ENCODE results near the gene C3orf62. TPM values are rescaled to one million over a fixed set of nuclear protein-coding genes. Genes with fewer than 3 reads are reported as not detected.
A peak's percentile ranks its signal among the peaks of the same experiment; 100 is the strongest.

Gene C3orf62
- total RNA-seq, 4 donors from 2014 or later: 5.9 to 9.0 (median 8.5) TPM

DNA sequence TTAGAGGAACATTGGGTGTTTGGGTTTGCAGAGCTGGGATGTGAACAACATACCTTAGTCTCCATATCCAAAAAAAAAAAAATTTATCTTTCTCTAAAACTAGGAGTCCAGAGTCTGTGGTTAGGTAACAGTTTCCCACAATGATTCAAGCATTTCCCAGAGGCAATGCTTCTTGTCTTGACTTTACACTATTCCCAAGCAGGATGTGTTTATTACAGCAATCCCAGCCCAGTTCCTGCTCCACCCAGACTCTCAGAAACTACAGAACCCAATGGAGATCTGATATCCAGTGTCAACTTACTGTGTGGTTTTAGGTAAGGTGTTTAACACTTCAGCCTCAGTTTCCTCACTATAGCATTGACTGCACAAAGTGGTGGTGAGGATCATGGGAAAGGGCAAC is 2.3 kb upstream of the C3orf62 start:
- H3K36me3 ChIP-seq: peaks cover 45% of the 10 kb centered on the region
- peak overlapping the region; percentile 22 for H3K27ac ChIP-seq
- no peak overlapping the region for H3K4me3 ChIP-seq
- H3K9me3 ChIP-seq: no peaks in the 10 kb centered on the region
- TF ChIP-seq EP300 (IDR thresholded peaks at IDR 0.05) (no peak), POLR2A (IDR thresholded peaks at IDR 0.05) (no peak), POLR2AphosphoS5 (IDR thresholded peaks at IDR 0.05) (no peak), CTCF (IDR thresholded peaks at IDR 0.05) (no peak)
- no peaks in the 10 kb centered on the region for H3K27me3 ChIP-seq
- no peak for DNase-seq (ENCODE audit: low spot score in 2 of 2)
- H3K4me1 ChIP-seq: peaks cover 40% of the 10 kb centered on the region

GRCh38 chr3:49278548-49278947 is 1.5 kb upstream of the C3orf62 start:
- Histone ChIP-seq H3K9me3 (no peaks in the 10 kb centered on the region), H3K4me1 (peaks cover 40% of the 10 kb centered on the region), H3K36me3 (peaks cover 37% of the 10 kb centered on the region), H3K27ac (peak overlapping the region; percentile 86), H3K4me3 (no peak overlapping the region), H3K27me3 (no peaks in the 10 kb centered on the region)
- TF ChIP-seq EP300 (IDR thresholded peaks at IDR 0.05) (no peak), POLR2A (IDR thresholded peaks at IDR 0.05) (no peak), CTCF (IDR thresholded peaks at IDR 0.05) (no peak), POLR2AphosphoS5 (IDR thresholded peaks at IDR 0.05) (no peak)
- WGBS: 54% methylated on average over 4 of the region's 4 CpGs
- DNase-seq (ENCODE audit: low spot score in 2 of 2): no peak

GRCh38 chr3:49277383-49277775 is 347 bp upstream of the C3orf62 start:
- H3K9me3 ChIP-seq: no peaks in the 10 kb centered on the region
- 14% methylated on average over 9 of the region's 9 CpGs for WGBS
- TF ChIP-seq CTCF (IDR thresholded peaks at IDR 0.05) (no peak), EP300 (IDR thresholded peaks at IDR 0.05) (no peak), POLR2A (IDR thresholded peaks at IDR 0.05) (no peak), POLR2AphosphoS5 (IDR thresholded peaks at IDR 0.05) (no peak)
- H3K36me3 ChIP-seq: peaks cover 27% of the 10 kb centered on the region
- peak overlapping the region; percentile 86 for H3K27ac ChIP-seq
- H3K4me3 ChIP-seq: peak overlapping the region; percentile 41
- peaks cover 40% of the 10 kb centered on the region for H3K4me1 ChIP-seq
- H3K27me3 ChIP-seq: no peaks in the 10 kb centered on the region
- no peak for DNase-seq (ENCODE audit: low spot score in 2 of 2)

- WGBS: 94% methylated on average over 11 of the region's 11 CpGs
- Histone ChIP-seq H3K9me3 (no peaks in the 10 kb centered on the region), H3K36me3 (peaks cover 7% of the 10 kb centered on the region), H3K27ac (no peak overlapping the region), H3K27me3 (no peaks in the 10 kb centered on the region), H3K4me1 (peaks cover 30% of the 10 kb centered on the region), H3K4me3 (no peak overlapping the region)
- DNase-seq (ENCODE audit: low spot score in 2 of 2): no peak
- TF ChIP-seq CTCF (IDR thresholded peaks at IDR 0.05): no peak
- TF ChIP-seq POLR2A (IDR thresholded peaks at IDR 0.05): no peak
- no peak for TF ChIP-seq POLR2AphosphoS5 (IDR thresholded peaks at IDR 0.05)
- no peak for TF ChIP-seq EP300 (IDR thresholded peaks at IDR 0.05)
Measured at GRCh38 chr3:49273825-49274532, 3.1 kb downstream of the C3orf62 start.

GRCh38 chr3:49271047-49271446 is 6.0 kb downstream of the C3orf62 start:
- TF ChIP-seq CTCF (IDR thresholded peaks at IDR 0.05) (no peak), POLR2A (IDR thresholded peaks at IDR 0.05) (no peak), POLR2AphosphoS5 (IDR thresholded peaks at IDR 0.05) (no peak), EP300 (IDR thresholded peaks at IDR 0.05) (no peak)
- Histone ChIP-seq H3K36me3 (peaks cover 7% of the 10 kb centered on the region), H3K4me1 (peaks cover 10% of the 10 kb centered on the region), H3K27me3 (no peaks in the 10 kb centered on the region), H3K27ac (no peak overlapping the region), H3K9me3 (no peaks in the 10 kb centered on the region), H3K4me3 (no peak overlapping the region)
- WGBS: 75% methylated on average over 4 of the region's 4 CpGs
- DNase-seq (ENCODE audit: low spot score in 2 of 2): no peak
